Measurements from ENCODE around the gene GLTP. TPM values are rescaled to one million over a fixed set of nuclear protein-coding genes. Genes with fewer than 3 reads are reported as not detected.

GLTP gene
- total and polyA plus RNA-seq, 4 donors: 8.5 to 12.8 (median 8.7) TPM

DNA sequence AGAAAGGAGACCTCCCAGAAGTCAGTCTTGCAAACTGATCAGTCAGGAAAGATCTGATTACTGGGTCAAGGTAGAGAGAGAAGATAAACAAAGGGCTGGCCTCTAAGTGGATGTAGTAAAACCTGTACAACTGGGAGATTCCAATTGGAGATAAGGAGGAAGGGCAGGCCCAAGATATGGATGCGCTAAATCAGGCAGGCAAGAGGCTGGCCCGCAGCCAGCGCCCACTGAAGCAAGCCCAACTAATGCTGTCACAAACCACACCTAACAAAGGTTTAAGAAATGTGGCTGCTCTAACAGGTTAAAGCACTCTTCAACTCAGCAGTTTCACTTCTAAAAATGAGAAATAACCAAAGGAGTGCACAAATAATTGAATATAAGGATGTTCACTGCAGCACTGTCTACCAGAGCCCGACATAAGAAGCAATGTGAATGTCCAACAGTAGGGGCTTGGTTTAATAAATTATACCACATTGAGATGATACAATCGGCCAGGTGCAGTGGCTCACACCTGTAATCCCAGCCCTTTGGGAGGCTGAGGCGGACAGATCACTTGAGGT is 4.7 kb downstream of the GLTP start:
- DNase-seq (ENCODE audit: low spot score): no peak
- peaks cover 11 to 15% (median 13%) of the 10 kb centered on the region in 4 donors for H3K4me1 ChIP-seq (ENCODE audit: control insufficient read depth in 4 of 4, insufficient read depth in 4 of 4, low read length in 3 of 4)
- no peaks in the 10 kb centered on the region for H3K27me3 ChIP-seq (ENCODE audit: control insufficient read depth in 4 of 4, insufficient read depth in 4 of 4, low read length in 3 of 4)
- no peak overlapping the region for H3K9ac ChIP-seq (ENCODE audit: low read depth in 1 of 2, low read length in 2 of 2)
- H3K4me3 ChIP-seq (ENCODE audit: low read depth in 1 of 3, low read length in 3 of 3): no peak overlapping the region
- no peak overlapping the region for H3K27ac ChIP-seq (ENCODE audit: low read depth in 1 of 2, low read length in 2 of 2)
- no peaks in the 10 kb centered on the region for H3K36me3 ChIP-seq (ENCODE audit: control insufficient read depth in 4 of 4, insufficient read depth in 3 of 4, low read depth in 1 of 4, low read length in 3 of 4)
- no peaks in the 10 kb centered on the region for H3K9me3 ChIP-seq (ENCODE audit: control insufficient read depth in 4 of 4, low read length in 3 of 4)
- TF ChIP-seq, protein P1, sequence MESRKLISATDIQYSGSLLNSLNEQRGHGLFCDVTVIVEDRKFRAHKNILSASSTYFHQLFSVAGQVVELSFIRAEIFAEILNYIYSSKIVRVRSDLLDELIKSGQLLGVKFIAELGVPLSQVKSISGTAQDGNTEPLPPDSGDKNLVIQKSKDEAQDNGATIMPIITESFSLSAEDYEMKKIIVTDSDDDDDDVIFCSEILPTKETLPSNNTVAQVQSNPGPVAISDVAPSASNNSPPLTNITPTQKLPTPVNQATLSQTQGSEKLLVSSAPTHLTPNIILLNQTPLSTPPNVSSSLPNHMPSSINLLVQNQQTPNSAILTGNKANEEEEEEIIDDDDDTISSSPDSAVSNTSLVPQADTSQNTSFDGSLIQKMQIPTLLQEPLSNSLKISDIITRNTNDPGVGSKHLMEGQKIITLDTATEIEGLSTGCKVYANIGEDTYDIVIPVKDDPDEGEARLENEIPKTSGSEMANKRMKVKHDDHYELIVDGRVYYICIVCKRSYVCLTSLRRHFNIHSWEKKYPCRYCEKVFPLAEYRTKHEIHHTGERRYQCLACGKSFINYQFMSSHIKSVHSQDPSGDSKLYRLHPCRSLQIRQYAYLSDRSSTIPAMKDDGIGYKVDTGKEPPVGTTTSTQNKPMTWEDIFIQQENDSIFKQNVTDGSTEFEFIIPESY (IDR thresholded peaks at IDR 0.05): no peak
- no peak for TF ChIP-seq HNF4A (conservative IDR thresholded peaks at IDR 0.05)
- no peak for TF ChIP-seq EGR1 (IDR thresholded peaks at IDR 0.05; ENCODE audit: low read depth in 2 of 2)
- TF ChIP-seq YY1 (IDR thresholded peaks at IDR 0.05): no peak
- no peak for TF ChIP-seq HNF4G (IDR thresholded peaks at IDR 0.05)
- TF ChIP-seq, protein P2, sequence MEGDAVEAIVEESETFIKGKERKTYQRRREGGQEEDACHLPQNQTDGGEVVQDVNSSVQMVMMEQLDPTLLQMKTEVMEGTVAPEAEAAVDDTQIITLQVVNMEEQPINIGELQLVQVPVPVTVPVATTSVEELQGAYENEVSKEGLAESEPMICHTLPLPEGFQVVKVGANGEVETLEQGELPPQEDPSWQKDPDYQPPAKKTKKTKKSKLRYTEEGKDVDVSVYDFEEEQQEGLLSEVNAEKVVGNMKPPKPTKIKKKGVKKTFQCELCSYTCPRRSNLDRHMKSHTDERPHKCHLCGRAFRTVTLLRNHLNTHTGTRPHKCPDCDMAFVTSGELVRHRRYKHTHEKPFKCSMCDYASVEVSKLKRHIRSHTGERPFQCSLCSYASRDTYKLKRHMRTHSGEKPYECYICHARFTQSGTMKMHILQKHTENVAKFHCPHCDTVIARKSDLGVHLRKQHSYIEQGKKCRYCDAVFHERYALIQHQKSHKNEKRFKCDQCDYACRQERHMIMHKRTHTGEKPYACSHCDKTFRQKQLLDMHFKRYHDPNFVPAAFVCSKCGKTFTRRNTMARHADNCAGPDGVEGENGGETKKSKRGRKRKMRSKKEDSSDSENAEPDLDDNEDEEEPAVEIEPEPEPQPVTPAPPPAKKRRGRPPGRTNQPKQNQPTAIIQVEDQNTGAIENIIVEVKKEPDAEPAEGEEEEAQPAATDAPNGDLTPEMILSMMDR (IDR thresholded peaks at IDR 0.05; ENCODE audit: low read depth, low read length, missing input control): no peak
- TF ChIP-seq, protein P3, sequence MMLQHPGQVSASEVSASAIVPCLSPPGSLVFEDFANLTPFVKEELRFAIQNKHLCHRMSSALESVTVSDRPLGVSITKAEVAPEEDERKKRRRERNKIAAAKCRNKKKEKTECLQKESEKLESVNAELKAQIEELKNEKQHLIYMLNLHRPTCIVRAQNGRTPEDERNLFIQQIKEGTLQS (IDR thresholded peaks at IDR 0.05): no peak
- no peak for TF ChIP-seq FOXA2 (IDR thresholded peaks at IDR 0.05)
- no peak for TF ChIP-seq NR2F2 (IDR thresholded peaks at IDR 0.05)
- 82% methylated on average over 6 of the region's 6 CpGs for WGBS

DNA sequence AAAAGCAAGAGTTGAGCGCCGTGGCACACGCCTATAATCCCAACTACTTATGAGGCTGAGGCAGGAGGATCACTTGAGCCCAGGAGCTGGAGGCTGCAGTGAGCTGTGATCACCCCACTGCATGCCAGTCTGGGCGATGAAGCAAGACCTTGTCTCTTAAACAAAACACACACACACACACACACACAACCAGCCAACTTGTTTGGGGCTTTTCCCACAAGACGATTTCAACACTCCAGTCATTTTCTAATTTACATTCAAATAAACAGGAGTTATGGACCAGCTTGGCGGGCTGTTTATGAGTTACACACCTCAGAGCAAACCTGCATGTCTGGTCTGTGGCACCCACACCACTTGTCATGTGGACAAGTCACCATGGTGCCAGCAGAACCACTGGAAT is 6.7 kb downstream of the GLTP start:
- Histone ChIP-seq H3K4me3 (ENCODE audit: low read depth in 1 of 3, low read length in 3 of 3) (no peak overlapping the region), H3K27me3 (ENCODE audit: control insufficient read depth in 4 of 4, insufficient read depth in 4 of 4, low read length in 3 of 4) (no peaks in the 10 kb centered on the region), H3K4me1 (ENCODE audit: control insufficient read depth in 4 of 4, insufficient read depth in 4 of 4, low read length in 3 of 4) (peaks cover 0 to 6% (median 2%) of the 10 kb centered on the region in 4 donors), H3K27ac (ENCODE audit: low read depth in 1 of 2, low read length in 2 of 2) (no peak overlapping the region), H3K9ac (ENCODE audit: low read depth in 1 of 2, low read length in 2 of 2) (no peak overlapping the region), H3K9me3 (ENCODE audit: control insufficient read depth in 4 of 4, low read length in 3 of 4) (no peaks in the 10 kb centered on the region), H3K36me3 (ENCODE audit: control insufficient read depth in 4 of 4, insufficient read depth in 3 of 4, low read depth in 1 of 4, low read length in 3 of 4) (no peaks in the 10 kb centered on the region)
- TF ChIP-seq HNF4G (IDR thresholded peaks at IDR 0.05): no peak
- TF ChIP-seq HNF4A (conservative IDR thresholded peaks at IDR 0.05): no peak
- TF ChIP-seq, protein P4, sequence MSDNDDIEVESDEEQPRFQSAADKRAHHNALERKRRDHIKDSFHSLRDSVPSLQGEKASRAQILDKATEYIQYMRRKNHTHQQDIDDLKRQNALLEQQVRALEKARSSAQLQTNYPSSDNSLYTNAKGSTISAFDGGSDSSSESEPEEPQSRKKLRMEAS (IDR thresholded peaks at IDR 0.05): no peak
- no peak for TF ChIP-seq FOXA1 (IDR thresholded peaks at IDR 0.05)
- TF ChIP-seq SP1 (IDR thresholded peaks at IDR 0.05): no peak
- TF ChIP-seq EGR1 (IDR thresholded peaks at IDR 0.05; ENCODE audit: low read depth in 2 of 2): no peak
- no peak for TF ChIP-seq JUND (IDR thresholded peaks at IDR 0.05)
- WGBS: 81% methylated on average over 6 of the region's 6 CpGs
- DNase-seq (ENCODE audit: low spot score): no peak

DNA sequence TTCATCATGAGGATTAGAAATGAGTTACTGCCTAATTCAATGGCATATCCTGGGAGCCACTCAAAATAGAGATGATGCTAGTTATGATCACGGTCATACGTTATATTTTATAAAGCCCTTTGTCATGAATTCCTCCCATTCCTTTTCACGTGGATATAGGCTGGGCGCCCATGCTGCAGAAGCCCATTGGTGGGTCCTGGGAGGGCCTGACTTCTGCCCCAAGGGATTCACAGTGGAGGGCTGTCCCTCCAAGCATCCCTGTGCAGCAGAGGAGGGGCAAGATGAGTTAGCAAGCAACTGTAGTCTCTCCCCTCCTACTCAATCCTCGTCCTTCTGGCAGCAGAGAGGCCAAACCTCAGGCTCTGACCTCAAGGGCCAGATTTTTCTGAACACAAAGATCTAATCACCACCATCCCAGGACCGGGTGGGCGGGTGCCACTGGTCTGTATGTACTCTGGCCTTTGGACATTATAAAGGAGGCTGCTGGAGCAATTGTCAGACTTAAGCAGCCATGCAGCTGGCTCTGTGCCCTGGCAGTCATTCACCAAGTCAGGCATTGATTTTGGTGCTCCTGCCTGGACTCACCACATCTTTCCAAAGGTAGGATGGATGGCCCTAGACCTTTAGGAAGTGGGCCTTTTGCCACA is 8.6 kb downstream of the GLTP start:
- Histone ChIP-seq H3K27ac (ENCODE audit: low read depth in 1 of 2, low read length in 2 of 2) (no peak overlapping the region), H3K4me1 (ENCODE audit: control insufficient read depth in 4 of 4, insufficient read depth in 4 of 4, low read length in 3 of 4) (peaks cover 0 to 6% (median 0%) of the 10 kb centered on the region in 4 donors), H3K27me3 (ENCODE audit: control insufficient read depth in 4 of 4, insufficient read depth in 4 of 4, low read length in 3 of 4) (no peaks in the 10 kb centered on the region), H3K9me3 (ENCODE audit: control insufficient read depth in 4 of 4, low read length in 3 of 4) (no peaks in the 10 kb centered on the region), H3K9ac (ENCODE audit: low read depth in 1 of 2, low read length in 2 of 2) (no peak overlapping the region), H3K36me3 (ENCODE audit: control insufficient read depth in 4 of 4, insufficient read depth in 3 of 4, low read depth in 1 of 4, low read length in 3 of 4) (no peaks in the 10 kb centered on the region), H3K4me3 (ENCODE audit: low read depth in 1 of 3, low read length in 3 of 3) (no peak overlapping the region)
- 83% methylated on average over 7 of the region's 7 CpGs for WGBS
- TF ChIP-seq, protein P2 (IDR thresholded peaks at IDR 0.05; ENCODE audit: low read depth, low read length, missing input control): no peak
- no peak for TF ChIP-seq RXRA (IDR thresholded peaks at IDR 0.05)
- no peak for DNase-seq (ENCODE audit: low spot score)
